ENCODE measurements around the gene MIB1. TPM values are rescaled to one million over a fixed set of nuclear protein-coding genes. Genes with fewer than 3 reads are reported as not detected.

Gene MIB1
- total and polyA plus RNA-seq, 9 of the 15 experiments (the other 6 are each of a cell fraction or from before 2014, with no cell fraction given) = 7.2 to 43.8 (median 23.2) TPM

GRCh38 chr18:21762181-21762772 is 21.7 kb downstream of the MIB1 start:
- peaks cover 19% of the 10 kb centered on the region for H3K36me3 ChIP-seq (ENCODE audit: control insufficient read depth, insufficient read depth, low read length)
- H2AFZ ChIP-seq (ENCODE audit: low read depth, low read length) = no peak overlapping the region
- H3K4me3 ChIP-seq = no peak overlapping the region
- POLR2A ChIA-PET = no interaction called here
- no TSS peak for BruUV-seq (replicated peaks)
- FAIRE-seq = no peak
- H4K20me1 ChIP-seq (replicated peaks; ENCODE audit: control insufficient read depth, insufficient read depth, low read length) = 0 out of 2 replicates have a peak, but pooled peaks cover 3% of the 10 kb centered on the region
- in situ Hi-C loops (cut with MboI) = no loop called here
- H3K4me1 ChIP-seq (replicated peaks in 1 of 2; ENCODE audit: control insufficient read depth in 2 of 2, insufficient read depth in 2 of 2, low read length in 2 of 2) = peaks cover 0 to 4% of the 10 kb centered on the region in 2 experiments; a peak in 2 of 5 replicates
- intact Hi-C loops (cut with micrococcal nuclease) = no loop called here
- H3K9me1 ChIP-seq (ENCODE audit: control insufficient read depth, insufficient read depth, low read length) = no peaks in the 10 kb centered on the region
- peaks cover 76% of the 10 kb centered on the region for H3K79me2 ChIP-seq (ENCODE audit: control insufficient read depth, insufficient read depth, low read length)
- CTCF ChIA-PET (ENCODE audit: low intra/inter-chr PET ratio) = no interaction called here
- no peak overlapping the region for H3K27ac ChIP-seq (ENCODE audit: extremely low read depth, low read depth, low read length)
- no peak overlapping the region for H3K4me2 ChIP-seq (ENCODE audit: insufficient read depth, low read length)
- no peak for ATAC-seq
- H3K9ac ChIP-seq (ENCODE audit: insufficient read depth in 1 of 2, low read depth in 2 of 2, low read length in 2 of 2) = no peak overlapping the region
- H3K27me3 ChIP-seq (ENCODE audit: control insufficient read depth in 2 of 2, insufficient read depth in 2 of 2, low read length in 2 of 2) = no peaks in the 10 kb centered on the region
- no peak for TF ChIP-seq RUNX1 (IDR thresholded peaks at IDR 0.05; ENCODE audit: low read depth)
- TF ChIP-seq CBFA2T2 (conservative IDR thresholded peaks at IDR 0.05) = no peak
- TF ChIP-seq TAF9B (IDR thresholded peaks at IDR 0.05; ENCODE audit: partially characterized antibody) = no peak
- TF ChIP-seq MBD2 (IDR thresholded peaks at IDR 0.05; ENCODE audit: borderline replicate concordance, low read depth) = no peak
- no peak for TF ChIP-seq GTF2E2 (tag; IDR thresholded peaks at IDR 0.05)
- TF ChIP-seq ZSCAN32 (CRISPR knock-in tag; IDR thresholded peaks at IDR 0.05) = no peak
- TF ChIP-seq ZFPM2 (CRISPR knock-in tag; IDR thresholded peaks at IDR 0.05) = no peak
- no peak for TF ChIP-seq ZNF780A (CRISPR knock-in tag; IDR thresholded peaks at IDR 0.05)
- TF ChIP-seq, protein P1, sequence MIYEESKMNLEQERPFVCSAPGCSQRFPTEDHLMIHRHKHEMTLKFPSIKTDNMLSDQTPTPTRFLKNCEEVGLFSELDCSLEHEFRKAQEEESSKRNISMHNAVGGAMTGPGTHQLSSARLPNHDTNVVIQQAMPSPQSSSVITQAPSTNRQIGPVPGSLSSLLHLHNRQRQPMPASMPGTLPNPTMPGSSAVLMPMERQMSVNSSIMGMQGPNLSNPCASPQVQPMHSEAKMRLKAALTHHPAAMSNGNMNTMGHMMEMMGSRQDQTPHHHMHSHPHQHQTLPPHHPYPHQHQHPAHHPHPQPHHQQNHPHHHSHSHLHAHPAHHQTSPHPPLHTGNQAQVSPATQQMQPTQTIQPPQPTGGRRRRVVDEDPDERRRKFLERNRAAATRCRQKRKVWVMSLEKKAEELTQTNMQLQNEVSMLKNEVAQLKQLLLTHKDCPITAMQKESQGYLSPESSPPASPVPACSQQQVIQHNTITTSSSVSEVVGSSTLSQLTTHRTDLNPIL (CRISPR knock-in tag; IDR thresholded peaks at IDR 0.05) = no peak
- TF ChIP-seq KLF1 (tag; IDR thresholded peaks at IDR 0.05) = no peak
- no peak for TF ChIP-seq MTA1 (IDR thresholded peaks at IDR 0.05; ENCODE audit: borderline replicate concordance)
- no peak for TF ChIP-seq GABPB2 (CRISPR knock-in tag; conservative IDR thresholded peaks at IDR 0.05)
- no peak for TF ChIP-seq ZNF507 (tag; conservative IDR thresholded peaks at IDR 0.05)
- TF ChIP-seq ZNF121 (CRISPR knock-in tag; conservative IDR thresholded peaks at IDR 0.05) = no peak
- TF ChIP-seq ZNF232 (CRISPR knock-in tag; IDR thresholded peaks at IDR 0.05) = no peak
- no peak for TF ChIP-seq FOXA1 (IDR thresholded peaks at IDR 0.05; ENCODE audit: borderline replicate concordance)
- TF ChIP-seq ESRRB (CRISPR knock-in tag; IDR thresholded peaks at IDR 0.05; ENCODE audit: borderline replicate concordance) = no peak
- TF ChIP-seq PTRF (tag; IDR thresholded peaks at IDR 0.05) = no peak
- TF ChIP-seq DLX4 (CRISPR knock-in tag; IDR thresholded peaks at IDR 0.05) = no peak
- no peak for TF ChIP-seq MCM5 (IDR thresholded peaks at IDR 0.05; ENCODE audit: low read depth)
- DNase-seq (ENCODE audit: extremely low read depth in 1 of 4, low spot score in 3 of 4) = no peak
- H3K9me3 ChIP-seq (replicated peaks; ENCODE audit: control insufficient read depth, insufficient read depth, low read depth, low read length) = no peaks in the 10 kb centered on the region
